ENCODE results near the gene HJURP.

The HJURP gene

DNA sequence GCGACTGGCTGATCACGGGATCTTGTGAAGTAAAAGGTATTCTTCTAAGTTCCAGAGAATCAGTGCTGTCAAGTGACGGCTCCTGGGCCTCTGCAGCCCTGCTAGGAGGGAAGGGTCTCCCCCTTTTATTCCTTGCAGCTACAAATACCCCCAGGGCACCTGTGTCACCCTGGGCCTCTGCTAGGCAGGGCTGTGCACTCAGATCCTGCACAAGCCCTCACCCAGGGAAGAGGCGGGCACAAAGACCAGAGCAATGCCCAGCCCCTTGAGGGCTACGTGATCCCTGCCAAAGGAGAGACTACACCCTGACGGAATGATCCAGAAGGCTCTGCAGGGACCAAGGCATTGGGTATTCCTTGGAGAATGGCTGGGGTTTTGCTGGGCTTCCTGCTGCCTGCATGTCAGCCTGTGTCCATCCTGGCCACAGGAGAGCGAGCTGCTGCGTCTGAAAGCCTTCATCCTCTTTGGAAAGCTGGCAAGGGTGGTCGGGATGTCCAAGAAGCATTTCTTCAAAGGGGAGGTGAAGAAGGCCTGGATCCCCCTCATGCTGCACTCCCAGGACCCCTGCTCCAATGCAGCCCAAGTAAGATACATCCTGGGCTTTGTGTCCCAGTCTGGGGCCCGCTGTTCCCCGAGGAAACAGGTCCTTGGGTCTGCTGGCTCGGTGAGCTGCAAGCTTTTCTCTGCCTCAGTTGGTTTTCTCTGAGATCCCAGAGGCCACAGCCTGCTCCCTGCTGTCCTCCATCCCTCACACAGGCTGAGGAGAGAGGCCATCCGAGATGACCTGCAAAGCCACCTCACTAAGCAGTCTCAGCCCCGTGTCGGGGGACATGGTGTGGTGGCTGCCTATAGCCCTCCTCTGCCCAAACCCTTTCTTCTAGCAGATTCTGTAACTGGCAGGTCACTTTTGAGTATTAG, 24.9 kb downstream of the HJURP start:
- DNase-seq: no peak

DNA sequence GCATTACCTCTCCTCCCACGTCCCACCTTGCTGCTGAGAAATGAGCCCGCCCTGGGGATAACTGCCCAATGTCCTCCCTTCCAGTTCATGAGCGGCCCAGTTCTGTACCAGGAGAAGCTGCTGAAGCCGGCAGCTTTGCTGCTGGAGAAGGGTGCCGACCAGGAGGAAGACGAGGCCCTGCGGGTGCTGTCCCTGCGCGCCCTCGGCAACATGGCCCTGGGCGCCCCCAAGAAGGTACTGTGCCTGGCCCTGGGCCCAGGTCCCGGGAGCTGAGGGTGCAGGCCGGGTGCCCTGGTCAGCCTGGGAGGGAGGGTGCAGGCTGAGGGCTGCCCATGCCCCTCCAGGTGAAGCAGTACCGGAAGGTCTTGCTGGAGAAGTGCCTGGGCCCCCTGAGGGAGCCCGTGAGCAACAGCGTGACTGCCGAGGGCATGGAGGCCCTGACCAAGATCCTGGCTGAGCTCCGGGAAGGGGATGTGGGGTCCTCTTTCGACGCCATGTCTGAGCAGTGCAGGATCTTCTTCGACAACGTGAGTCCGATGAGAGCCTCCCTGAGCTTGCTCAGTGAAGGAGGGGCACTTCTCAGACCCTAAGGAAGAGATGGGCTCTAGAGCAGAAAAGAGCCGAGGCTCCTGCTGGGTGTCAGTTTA, 25.7 kb downstream of the HJURP start:
- DNase-seq: no peak

DNA sequence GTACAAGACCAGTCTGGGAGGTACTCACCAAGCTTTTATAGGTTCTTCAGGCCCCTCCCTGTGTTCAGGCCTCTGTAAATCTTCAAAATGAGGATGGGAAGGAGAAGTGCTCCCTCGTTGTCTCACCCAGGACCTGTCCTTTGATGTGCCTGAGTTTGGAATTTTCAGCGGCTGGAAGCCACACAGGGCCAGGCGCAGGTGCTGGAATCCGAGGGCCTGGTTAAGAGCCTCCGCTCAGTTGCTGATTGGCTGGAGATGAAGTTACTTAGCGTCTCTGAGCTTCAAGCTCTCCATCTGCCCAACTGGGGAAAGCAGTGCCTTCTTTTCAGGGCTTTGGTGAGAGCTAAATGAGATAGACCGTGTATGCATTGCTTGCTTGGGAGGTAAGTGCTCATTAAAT, 30.0 kb downstream of the HJURP start:
- no peak for DNase-seq

DNA sequence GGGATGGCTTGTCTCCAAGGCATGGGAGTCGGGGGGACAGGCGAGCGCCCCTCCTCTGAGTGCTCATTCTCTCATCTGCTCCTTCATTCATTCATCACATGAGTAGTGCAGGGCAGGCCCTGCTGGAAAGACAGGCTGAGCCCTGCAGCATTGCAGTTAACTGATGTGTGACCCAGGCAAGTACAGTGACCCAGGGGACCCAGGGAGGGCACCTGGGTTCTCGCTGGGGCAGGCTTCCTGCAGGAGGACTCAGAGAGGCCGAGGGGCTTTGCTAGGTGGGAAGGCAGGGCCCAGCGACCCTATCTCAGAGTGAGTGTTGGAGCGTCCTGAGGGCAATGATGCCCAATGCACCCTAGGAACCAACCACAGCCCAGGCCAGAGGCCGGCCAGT, 30.6 kb downstream of the HJURP start:
- no peak for DNase-seq

DNA sequence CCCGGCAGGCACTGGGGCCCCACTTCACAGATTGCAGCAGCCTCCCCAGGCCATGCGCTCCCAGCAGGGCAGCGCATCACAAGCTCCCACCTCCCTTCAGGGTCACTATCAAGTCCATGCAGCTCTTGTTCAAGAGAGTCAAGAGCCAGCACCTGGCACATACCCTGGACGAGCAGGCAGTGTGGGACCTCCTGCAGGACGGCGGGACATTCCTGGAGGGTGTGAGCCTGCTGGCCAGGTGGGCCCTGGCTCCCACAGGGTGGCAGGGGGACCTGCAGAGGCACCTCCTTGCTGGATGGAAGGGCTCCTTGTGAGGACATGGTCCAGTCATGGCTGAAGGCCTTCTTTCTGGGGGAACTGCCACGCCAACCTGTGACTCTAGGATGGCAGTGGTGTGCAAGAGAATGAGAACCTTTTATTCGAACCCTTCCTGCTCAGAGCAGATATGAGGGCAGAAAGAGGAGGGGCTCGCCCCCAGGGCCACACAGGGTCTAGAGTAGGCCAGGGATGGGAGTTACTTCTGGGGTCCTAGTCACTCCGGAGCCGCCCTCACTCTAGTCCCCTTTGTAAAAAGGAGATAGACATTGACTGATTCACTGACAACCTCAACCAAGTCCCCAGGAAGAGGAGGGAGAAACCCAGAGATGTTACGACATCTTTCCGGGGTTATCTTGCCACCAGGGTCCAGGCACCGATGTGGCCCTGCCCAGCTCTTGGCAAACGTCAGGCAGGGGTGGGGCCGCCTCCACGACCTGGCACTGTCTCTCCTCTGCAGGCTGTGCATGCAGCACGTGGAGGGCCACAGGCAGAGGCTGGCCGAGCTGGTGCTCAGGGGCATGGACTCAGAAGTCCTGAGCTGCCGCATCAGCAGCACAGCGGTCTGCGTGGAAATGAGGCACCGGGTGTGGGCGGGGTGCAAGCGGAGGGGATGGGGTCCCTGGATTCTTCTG, 31.3 kb downstream of the HJURP start:
- no peak for DNase-seq

DNA sequence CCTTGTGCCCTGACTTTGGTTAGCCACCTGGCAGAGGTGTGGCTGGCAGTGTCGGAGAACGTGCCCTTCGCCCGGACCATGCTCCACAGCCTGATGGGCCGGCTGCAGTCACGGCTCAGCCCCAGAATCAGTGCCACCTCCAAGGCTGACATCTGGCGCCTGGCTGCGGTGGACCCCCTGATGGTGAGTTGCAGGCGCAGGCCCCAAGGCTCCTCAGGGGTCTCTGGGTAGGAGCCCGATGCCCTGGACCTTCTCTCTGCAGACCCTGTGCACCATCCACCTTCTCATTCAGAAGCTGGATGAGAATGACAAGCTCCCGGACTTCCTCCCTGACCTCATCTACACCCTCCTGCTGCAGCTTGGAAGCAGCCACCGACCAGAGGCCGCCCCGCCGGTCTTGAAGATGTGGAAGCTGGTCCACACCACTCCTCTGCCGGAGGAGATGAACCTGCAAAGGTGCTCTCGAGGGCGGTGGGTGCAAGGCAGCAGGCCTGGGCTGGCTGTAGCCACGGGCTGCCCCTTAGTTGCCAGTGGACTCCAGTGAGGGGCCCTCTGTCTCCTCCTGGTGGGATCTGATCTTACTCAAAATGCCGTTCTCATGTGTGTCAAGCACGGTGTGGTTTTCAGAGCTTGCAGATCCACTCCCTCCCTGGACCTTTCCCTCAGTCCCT, 32.1 kb downstream of the HJURP start:
- no peak for DNase-seq

DNA sequence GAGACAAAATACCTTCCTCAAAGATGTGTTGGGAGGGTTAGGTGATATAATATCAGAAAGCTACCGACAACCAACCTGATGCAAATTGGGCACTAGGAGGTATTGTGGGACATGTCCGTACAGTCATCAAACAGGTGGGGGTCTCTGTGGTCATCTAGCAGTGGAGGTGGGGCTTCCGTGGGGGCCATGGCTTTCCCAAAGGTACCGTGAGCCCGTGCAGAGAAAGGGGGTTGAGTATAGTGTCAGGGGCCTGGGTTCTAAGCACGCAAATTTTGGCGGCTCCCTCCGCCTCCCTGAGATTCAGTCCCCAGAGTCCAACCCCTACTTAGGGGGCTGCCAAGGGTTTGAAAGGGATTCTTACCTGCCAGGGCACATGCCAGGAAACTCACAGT, 32.6 kb downstream of the HJURP start:
- no peak for DNase-seq

DNA sequence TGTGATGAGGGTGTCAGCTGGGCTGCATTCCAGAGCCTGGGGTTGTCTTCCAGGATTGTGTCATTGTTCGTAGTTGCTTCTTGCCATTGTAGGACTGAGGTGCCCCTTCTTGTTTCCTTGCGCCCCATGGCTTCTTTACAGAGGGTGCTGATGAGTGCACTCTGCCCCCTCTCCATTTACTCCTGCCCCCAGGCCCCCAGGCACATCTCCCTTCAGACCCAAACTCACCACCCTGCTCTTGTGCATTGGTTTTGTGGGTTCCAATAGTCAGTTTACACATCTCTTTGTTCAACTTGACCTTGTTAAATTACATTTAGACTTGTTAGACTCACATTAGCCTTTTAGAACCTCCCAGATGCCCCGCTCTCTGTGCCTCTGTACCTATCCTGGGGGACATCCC, 33.1 kb downstream of the HJURP start:
- no peak for DNase-seq

DNA sequence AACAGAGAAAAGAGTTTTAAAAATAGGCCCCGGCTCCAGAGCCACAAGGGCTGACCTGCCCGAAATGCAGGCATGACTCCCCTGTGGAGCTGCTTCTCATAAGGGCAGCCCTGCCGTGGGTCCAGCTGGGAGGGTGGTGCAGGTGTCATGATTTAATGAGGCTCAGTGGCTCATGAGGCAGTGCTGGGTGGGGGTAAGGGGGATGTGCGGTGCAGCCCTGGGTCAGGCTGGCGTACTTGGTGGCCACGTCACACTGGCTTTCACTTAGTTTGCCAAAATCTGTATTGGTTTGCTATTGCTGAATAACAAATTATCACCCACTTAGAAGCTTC, 33.6 kb downstream of the HJURP start:
- DNase-seq: no peak

DNA sequence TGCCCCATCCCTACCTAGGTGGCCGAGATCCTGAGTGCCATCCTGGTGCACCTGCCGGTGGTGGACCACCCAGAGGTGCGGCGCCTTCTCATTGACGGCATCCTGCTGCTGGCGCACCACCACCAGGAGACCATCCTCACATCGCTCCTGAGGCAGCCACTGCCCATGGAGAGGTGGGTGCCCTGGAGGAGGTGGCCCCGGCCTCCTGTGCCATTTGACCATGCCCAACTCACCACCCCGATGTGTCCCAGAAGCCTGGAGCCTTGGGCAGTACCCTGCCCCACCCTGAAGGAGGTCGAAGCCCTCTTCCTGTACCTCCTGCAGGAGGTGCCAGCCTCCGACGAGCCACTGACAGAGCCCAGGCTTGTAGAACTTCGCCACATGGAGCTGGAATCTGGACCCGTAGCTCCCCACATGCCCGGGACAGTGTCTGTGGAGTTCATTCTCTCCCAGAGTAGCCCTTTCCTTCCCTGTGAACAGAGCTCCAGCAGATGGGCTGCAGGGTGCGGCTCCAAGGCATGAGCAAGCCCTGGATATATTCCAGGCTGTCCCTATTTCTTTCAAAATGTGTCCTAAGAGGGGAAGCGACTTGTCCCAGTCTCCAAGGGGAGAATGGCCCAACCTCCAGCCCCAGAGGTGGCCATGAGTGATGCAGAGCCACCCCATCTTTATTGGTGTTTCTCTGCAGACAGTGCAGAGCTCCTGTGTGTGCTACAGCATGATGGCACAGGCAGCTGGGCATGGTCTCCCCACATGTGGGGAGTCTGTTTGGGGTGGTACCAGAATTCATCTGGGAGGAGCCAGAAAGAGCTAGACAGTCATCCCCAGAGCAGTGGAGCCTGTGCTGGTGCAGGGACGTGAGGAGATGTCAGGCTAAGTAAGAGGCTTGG, 34.2 kb downstream of the HJURP start:
- no peak for DNase-seq

DNA sequence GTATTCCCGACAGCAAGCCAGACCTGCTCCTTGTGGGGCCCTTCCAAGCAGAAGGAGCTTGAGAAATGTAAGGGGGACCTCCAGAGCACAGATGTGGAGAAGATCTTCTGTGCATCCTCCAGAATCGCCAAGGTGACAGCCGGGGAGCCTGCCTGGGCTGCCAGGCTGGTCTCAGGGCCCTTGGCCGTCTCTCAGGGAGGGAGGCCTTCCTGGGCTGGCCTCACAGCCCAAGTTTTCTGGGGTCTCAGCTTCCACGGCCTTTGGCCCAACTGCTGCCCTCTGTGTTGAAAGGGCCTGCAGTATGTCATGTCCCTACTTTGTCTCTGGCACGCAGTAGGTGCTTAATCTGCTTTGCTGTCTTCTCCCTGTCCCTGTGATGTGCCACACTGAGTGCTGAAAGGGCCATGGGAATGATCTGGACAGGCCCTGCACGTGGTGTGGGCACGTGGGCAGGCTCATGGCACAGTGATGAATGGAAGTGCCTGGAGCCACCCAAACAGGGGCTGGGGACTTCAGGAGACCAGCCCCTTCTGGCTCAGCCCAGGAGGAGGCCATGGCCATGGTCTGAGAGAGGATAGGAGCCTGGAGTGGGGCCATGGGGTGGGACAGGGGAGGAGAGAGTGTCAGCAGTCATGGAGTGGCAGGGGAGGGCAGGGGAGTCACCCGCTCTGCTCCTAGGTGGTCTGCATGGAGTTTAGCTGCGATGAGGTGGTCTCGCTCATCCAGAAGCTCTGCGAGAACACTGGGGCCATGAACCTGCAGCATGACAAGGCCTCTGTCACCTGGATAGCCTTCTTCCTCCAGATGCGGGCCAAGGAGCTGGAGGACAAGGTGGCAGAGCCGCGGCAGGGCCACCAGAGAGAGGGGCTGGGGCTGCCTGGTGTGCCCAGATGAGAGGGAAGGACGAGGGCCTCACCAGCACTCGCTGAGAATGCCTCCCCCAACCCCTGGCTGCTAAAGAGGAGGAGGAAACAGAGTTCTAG, 35.4 kb downstream of the HJURP start:
- DNase-seq: no peak

DNA sequence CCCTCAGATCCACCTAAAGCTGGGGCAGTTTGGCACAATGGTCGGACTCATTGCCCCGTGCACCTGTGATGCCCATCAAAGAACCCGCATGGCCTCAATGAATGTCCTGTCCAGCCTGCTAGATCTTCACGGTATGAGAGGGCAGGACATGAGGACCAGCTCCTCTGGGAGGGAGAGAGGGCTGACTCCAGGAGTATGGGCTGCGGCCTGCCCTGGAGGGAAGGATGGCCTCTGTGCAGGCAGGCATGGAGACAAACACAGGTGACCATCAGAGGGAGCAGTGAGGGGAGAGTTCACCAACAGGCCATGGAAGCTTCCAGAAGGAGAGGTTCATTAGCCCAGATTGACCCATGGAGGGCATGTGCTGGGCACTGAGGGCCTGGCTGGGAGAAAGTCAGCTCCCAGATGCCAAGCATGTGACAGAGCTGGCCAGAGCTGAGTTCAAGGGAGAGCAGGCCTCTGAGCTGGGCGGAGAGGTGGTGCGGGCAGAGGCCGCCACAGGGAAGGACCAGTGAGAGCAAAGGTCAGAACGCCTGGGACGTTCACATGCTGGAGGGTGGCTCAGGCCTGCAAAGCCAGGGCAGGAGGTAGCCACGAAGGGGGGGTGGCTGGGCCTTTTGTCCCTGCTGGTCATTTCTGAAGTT, 36.2 kb downstream of the HJURP start:
- DNase-seq: no peak

DNA sequence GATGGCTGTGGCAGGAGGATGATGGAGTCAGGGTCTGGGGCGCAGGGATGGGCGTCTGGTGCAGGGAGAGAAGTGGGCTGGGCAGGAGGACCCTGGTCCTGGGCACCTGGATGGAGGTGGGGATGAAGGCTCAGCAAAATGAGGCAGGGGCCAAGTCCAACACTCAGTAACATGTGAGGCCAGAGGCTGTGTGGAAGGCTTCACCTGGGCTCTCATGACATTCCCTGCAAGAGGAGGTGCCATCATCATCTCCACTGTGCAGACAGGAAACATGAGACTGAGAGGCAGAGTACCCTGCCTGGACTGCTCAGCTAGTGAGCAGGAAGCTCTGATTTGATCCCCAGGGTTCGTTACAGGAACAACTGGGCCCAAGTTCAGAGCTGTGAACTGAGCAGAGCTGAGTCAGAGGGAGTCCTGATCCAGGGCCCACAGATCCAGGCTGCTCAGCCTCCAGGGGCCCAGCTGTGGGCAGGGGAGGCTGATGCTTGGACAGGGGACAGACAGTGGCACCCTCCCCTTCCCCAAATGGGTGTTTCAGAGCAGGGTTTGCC, 36.9 kb downstream of the HJURP start:
- no peak for DNase-seq

DNA sequence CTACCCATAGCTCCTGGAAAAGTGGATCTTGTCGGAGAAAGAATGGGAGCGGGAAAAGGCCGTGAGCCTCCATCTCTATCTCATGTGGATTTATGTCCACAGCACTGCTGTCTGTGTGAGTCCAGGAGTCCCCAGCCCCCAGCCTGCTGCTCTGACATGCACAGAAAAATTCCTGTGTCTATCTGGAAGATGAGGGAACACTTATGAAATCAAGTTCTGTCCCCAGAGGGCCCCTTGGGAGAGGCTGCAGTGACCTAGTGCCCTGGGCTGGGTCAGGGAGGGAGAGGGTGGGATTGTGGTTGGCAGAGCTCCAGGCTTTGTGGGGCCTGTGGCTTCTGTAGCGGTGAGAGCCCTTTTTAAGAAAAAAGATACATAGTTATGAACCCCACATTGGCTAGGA, 37.6 kb downstream of the HJURP start:
- no peak for DNase-seq

DNA sequence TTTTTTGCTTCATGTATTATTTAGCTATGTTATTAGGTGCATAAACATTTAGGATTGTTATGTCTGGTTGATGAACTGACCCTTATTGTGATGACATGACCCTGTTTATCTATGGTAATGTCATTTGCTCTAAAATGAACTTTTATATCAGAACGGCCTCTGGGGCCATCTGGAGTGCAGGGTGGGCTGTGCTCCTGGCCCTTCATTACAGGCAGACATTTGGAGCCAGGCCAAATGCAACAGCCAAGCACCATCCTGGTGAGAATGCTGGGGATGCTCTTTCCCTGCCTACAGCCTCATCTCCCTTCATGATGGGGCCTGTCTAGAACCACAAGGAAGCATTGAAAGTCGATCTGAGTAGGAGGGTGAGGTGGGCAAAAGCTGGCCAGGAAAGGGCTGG, 38.0 kb downstream of the HJURP start:
- no peak for DNase-seq

DNA sequence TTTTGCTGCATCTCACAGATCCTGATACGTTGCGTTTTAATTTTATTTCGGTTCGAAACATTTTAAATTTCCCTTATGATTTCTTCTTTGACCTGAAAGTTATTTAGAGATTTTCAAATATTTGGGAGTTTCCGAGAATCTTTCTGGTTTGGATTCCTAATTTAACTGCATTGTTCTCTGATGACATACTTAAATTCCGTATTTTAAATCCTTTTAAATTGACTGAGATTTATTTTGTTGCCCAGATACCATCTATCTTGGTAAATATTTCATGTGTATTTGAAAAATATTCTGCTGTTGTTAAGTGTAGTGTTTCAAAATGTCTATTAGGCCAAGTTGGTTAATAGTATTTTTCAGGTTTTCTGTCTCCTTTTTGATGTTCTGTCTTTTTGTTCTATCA, 38.5 kb downstream of the HJURP start:
- no peak for DNase-seq

DNA sequence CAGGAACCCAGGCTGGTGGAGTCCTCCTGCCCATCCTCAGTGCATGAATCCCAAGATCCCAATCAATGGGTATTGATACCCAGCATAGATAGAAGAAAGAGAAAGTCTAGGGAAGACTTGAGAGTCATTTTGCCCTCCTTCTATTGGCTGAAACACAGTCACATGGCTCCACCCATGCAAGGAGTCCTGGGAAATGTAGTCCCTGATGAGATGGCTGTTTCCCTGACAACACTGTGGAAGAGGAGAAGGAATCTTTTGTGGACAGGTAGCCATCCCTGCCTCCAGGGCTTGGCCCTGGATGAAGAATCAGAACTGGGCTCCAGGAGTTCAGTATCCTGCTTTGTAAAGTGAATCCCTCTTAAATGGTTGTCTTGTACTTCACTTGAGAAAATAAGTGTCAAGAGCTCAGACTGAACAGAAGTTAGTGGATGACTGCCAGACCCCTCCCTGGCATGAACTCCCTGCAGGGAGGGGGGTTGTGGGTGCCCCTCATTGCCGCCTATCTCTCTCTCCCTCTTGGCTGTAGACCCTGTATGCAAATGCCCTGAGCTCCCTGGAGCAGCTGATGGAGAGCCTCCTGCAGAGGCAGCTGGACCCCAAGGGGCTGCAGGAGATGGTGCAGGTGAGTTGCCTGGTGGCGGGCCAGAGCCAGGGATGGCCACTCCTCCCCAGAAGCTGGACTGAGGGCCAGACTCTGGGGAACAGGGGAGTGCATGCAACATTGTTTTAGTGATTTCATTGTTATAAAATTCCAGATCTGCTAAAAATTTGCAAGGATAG, 40.1 kb downstream of the HJURP start:
- DNase-seq: no peak

DNA sequence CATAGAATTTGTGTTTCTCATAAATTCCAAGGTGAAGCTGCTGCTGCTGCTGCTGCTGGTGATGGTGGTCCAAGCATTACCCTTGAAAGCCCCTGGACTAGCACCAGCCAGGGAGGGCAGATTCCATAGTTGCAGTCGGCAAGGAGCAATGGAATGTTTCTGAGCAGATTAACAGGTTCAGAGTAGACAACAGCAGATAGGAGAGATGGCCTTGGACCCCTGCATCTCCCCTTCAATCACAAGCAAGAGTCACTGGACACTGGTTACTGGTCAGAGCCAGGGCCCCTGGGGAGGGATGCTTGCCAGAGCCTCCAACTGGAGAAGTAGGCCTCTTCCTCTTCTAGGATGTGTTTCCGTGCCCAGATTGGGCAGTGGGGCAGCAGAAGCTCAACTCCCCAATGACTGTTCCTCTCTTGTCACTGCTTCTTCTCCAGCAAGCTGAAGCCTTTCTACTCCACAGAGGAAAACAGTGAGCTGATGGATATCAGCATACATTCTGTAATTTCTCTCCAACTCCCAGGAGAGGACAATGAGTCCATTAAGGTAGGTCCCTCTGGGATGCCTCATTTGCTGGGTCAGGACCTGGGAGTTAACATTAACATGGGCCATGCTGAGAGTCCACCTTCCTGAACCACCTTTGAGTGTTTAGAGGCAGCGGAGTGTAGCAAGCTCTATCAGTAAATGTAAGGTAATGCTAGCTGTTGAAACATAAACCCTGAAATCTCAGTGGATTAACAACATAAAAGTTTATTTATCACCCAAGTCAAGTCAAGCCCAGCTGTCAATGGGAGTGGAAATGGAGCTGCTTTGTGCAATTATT, 40.9 kb downstream of the HJURP start:
- no peak for DNase-seq
